Suppressor macrophage (primary cell): ENCODE measurements around the gene IFRD1.
"Not testable (repeated sequence)": the region's sequence is repeated elsewhere in the genome, so short reads cannot be mapped to it uniquely, and the experiment has no call there.

Source experiments
- DNase-seq, 4 experiments: peaks; one replicate each; pipeline ENCODE4 v3.0.0-alpha.2; 2020 to 2022

IFRD1 gene

DNA sequence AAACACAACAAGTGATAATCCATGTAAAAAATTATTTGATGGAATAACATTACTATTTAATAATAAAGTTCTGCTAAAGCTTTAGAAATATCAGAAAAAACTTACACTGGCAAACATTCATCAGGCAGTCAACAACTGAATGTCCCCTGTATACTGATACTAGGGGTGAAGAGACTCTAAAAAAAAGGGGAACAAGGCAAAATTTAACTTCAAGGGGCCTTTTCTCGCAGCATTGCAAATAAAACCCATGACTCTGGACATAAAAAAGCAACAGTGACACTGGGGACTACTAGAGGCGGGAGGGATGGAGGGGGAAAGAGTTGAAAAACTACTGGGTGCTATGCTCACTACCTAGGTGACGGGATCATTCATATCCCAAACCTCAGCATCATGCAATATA lies 5.8 kb upstream of the IFRD1 start:
- peak in 2 of 4 experiments; percentile 22 to 25 for DNase-seq

DNA sequence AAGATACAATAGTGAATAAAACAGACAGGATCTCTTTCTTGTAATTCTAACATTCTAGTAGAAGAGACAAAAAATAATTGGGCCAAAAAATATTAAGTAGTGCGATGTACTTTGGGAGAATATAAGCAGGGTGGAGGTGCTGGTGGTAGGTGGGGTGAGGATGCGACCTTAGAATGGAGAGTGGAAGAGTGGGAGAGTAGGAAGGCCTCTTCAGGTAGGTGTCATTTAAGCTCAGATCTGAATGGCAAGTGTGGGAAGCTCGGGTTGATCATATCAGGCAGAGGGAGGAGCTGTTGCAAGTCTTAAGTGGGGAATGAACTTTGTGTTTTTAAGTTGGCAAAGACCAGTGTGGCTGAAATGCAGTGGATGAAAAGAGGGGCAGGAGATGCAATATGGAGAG lies 3.8 kb upstream of the IFRD1 start:
- no peak for DNase-seq

DNA sequence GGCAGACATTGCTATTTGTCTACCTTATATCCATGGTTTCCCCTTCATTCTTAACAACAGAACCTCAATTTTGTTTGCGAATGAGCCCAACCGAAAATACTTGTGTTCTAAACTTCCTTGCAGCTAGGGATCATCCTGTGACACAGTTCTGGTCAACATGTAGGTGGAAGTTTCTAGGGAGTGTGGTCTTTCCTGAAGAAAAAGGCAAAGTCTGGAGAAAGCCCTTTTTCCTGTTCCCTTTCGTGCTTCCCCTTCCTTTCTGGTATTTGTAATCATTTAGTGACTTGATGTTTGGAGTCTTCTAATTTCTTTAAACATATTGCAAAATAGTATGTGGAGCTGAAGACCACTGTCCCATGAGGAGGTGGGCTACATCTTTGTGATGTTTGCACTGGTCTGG lies 2.9 kb upstream of the IFRD1 start:
- peak; percentile 30 to 59 (median 49) for DNase-seq

DNA sequence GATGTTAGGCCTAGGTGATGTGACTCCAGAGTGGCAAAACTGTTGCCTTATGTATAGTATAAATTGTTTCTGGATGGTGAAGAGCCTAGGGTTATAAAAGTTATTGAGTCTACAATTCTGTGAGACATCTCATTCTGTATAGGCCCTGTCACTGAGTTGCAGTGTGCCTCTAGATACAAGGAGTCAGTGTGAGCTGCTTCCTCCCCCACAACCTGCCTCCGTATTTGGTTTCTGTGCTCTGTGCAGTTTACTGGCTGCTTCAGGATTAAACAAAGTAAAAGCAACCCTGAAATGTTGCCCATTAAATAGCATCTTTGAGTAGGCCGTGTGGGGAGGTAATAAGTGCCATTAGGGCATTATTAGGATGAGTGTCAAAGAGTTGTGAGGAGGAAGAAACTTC lies 1.9 kb upstream of the IFRD1 start:
- DNase-seq, result no peak

DNA sequence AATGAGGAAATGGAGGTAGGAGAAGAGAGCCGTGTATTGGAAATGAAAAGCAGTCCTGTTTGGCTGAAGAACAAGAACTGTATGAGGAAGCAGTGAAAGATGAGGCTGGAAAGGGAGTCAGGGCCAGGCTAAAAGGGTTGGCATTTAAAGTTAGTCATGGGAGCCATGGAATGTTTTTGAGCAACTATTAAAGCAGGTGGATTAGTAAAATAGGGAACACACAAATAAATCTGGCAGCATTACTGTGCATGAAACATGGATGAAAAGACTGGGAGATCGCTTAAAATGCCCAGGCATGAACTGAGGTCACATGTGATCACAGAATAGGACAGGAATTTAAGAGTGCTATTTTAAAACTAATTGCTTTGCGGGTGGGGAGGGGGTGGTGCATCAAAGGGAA lies 1.4 kb upstream of the IFRD1 start:
- no peak for DNase-seq

DNA sequence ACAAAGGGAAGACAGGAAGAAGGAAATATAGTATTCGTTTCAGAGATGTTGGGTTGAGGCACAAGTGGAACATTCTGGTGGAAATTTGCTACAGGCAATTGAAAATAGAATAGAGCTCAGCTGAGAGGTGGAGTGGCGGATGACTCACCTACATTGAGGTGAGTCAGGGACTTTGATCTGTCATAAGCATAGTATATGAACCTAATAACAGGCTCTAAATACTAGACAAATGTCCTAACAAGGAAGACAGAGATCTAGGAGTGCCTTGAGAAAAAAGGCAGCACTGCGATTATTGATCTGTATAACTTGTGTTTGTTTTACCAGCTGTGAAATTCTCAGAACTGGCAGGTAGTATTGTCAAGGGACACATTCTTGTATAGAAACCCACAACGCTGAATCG lies 907 bp upstream of the IFRD1 start:
- DNase-seq, result peak in 1 of 4 experiments; percentile 25

DNA sequence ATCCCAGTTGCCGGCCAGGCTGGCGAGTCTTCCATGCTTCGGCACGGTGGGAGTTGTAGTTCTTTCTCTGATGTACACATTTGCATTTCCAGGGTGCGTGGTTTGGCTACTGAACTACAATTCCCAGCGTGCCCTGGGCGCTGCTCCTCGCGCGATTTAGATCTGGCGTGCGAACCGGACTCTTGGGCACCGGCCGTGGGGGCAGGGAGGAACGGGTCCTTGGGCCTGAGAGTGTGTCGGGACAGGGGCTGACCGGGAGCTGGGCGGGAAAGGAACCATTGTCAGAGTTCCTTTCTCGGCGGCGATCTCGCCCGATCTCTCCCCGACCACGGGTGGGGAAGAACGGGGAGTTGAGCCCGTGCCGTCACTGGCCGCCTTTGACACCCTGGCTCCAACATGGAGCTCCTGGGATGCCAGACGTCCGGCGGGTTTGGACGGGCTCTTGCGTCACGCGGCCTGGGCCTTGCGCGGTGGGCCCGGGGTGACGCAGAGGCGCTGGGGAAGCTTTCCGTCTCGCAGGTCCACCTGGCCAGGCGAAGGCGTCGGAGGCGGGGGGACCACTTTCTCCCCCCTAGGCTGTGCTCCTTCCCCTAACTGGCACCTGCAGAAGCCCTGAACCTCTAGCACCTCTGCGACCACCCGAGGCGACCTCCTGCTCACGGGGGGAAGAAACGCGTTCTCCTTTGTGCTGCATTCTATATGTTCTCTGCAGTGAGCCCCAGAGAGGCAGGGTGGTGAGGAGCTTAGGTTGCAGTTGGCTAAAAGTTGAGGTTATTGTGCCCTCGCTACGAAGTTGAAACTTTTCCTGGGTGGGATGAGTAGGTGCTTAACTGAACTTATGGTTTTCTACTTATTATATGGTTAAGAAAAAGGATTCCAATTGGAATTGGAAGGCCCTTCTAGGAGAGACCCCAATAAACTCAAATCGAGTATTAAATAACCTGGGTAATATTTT lies 824 bp downstream of the IFRD1 start:
- peak; percentile 95 to 97 (median 96) for DNase-seq

DNA sequence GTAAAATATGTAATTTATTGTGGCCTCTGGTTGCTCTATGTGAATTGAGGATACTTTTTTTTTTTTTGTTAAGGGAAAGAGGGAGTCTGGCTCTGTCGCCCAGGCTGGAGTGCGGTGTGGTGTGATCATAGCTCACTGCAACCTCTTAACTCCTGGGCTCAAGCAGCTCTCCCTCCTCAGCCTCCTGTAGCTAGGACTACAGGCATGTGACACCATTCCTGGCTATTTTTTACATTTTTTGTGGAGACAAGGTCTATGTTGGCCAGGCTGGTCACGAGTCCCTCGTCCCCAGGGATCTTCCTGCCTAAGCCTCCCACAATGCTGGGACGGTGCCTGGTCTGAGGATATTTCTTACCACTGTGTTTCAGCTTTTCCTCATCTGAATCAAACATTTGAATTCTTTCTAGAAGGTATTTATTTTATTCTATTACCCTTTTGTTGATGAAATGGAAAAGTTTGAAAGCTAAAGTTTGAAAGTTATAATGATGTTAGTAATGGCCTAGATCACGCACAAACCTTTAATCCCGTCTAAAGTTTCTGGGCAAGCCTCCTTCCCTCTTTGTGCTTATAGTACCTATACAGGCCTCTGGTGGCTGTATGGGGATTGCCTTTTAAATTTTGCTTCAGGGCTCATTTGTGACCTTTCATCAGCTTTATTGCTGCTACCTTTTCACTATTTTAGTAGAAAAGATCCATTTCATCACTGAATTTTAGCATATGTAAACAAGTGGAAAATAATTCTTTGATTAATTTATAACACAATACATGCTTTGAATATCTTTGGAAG lies 2.0 kb downstream of the IFRD1 start:
- DNase-seq, result peak in 3 of 4 experiments; percentile 24 to 38 (median 36)

DNA sequence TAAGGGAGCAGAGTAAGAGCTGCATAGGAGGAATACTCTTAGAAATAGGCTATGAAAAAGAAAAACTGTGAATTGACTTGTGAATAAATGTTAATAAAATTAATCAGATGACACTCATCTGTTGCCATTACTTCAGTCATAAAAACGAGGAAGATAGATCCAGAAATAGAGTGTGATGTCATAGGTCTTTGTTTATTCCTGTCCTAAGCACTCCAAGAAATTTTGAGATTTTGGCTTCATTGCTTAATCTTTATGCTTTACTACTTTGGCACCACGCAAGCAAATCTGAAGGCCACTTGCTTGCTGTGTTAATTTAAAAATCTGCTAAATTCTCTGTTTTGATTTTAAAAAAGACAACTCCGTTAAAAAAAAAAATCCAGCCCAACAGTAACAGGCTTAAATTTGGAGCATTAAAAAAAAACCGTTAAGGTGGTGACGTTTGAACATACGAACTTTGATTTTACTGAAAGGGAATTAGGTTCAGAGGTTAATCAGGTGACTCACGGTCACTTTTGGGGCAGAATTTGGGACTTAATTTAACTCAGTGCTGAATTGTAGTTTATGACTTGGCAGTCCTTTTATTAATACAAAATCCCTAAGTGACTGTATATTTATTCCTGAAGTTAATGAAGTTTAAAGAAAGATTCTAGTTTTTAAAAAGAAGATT lies 3.4 kb downstream of the IFRD1 start:
- peak in 3 of 4 experiments; percentile 12 to 77 (median 66) for DNase-seq

DNA sequence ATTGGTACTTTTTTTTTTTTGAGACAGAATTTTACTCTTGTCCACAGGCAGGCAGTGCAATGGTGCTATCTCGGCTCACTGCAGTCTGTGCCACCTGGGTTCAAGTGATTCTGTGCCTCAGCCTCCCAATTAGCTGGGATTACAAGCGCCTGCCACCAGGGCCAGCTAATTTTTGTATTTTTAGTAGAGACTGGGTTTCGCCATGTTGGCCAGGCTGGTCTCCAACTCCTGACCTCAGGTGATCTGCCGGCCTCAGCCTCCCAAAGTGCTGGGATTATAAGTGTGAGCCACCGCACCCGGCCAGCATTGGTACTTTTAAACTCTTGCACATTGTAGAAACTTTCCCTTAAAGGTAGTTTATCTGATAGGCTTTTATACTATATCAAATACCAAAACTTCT lies 3.9 kb downstream of the IFRD1 start:
- DNase-seq, result not testable (repeated sequence)

DNA sequence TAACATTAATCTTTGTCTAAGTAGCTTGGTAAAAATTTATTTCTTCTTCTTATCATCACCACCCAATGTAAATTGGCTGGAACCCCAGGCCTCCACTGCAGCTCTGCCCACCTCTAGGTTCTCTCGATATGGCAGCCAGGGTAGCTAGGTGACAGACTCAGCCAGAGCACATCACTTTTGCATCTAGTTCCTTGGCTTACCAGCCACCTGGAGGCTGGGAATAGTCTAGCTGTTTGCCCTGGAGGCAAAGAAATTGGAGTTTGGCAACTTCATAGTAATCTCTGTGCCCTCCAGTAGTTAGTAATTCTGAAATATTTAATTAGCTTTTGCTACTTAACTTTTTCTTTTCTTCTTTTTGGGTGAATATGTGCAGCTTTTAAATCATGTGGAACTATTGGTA lies 9.4 kb downstream of the IFRD1 start:
- no peak for DNase-seq

DNA sequence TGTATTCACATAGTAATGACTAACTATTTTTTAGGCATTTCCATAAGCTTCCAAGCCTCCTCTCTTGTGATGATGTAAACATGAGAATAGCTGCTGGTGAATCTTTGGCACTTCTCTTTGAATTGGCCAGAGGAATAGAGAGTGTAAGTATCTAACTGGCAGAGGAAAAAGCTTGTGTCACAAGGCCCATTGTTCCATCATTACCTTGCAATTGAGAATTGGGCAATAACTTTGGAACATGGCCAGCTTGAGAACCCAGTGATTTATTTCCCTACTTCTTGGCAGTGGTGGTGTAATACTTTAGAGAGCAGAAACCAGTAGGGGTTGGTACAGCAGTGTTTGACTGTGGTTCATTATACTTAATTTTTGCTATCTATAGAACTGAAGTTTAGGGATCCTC lies 12.0 kb downstream of the IFRD1 start:
- DNase-seq, result peak; percentile 76 to 90 (median 85)

DNA sequence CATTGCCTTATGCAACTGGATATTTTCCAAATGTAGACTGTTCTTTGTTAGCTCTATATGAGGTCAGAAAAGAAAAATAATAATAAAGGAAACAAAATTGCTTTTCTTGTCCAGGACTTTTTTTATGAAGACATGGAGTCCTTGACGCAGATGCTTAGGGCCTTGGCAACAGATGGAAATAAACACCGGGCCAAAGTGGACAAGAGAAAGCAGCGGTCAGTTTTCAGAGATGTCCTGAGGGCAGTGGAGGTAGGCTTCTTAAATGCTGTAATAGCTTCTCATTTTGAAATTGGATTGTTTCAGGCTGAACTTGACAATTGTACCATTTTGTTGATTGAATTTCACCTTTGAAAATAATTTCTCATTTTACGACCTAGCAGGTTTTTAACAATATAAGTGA lies 17.6 kb downstream of the IFRD1 start:
- no peak for DNase-seq

DNA sequence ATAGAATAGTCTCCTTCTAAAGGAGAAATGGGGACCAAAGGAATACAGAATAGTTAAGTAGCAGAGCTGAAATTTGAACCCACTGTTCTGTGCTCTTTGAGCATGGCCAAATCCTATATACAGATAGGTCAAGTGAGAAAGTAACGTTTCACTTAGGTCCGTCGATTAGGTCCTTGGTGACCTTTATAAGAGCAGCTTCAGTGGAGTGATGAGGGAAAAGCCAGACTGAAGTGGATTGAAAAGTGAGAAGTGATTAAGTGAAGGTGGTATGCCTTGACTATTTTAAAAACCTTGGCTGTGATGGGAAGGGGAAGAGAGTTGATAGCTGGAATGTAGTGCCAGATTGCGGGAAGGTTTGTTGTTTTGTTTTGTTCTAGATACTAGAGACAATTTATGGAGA lies 19.9 kb downstream of the IFRD1 start:
- no peak for DNase-seq

DNA sequence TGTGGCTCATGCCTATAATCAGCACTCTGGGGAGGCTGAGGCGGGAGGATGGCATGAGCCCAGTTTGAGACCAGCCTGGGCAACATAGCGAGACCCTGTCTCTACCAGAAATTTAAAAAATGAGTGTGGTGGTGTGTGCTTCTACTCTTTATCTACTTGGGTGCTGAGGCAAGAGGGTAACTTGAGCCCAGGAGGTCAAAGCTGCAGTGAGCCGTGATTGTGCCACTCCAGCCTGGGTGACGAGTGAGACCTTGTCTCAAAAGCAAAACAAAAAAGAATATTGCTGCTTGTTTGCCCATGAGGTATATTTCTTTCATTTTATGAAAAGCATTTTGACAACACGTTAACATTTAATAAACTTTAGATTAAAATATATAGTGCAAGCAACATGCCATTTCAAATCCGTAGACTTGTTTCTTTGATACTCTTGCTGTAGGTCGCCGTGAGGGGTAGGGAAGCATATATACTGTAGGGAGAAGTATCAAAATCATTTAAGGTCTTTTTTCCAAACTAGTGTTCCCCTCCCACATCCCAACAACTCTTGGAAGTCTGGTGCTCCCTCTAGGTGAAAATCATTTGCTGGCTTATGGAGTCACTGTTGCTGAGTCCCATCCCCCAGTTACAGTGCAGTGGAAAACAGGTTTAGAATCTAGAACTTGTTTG lies 26.3 kb downstream of the IFRD1 start:
- DNase-seq, result no peak

DNA sequence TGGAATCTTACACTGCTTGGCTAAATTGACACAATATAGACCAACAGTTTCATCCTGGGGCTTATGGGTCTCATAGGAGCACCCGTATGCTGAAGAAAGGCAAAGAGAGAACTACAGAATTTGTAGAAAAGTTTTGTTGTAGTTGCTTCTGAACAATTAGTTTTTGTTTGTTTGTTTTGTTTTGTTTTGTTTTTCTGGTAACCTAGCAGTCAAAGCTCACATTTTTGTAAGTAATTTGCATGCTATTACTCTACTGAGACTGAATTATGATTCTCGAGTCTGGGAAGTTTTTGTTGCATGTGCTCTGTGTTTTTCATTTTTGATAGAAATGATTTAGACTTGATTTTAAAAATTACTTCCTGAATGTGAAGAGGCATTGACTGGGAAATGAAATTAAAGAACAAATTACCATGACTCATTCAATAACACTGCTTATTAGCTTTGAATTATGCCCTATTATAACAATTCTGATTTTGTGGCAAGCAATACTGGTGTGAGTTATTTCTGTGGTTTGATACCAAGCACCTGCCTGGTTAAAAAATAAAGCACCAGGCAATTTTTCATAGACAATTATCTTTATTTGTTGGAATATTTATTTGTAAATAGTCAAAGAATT lies 31.0 kb downstream of the IFRD1 start:
- DNase-seq, result no peak

DNA sequence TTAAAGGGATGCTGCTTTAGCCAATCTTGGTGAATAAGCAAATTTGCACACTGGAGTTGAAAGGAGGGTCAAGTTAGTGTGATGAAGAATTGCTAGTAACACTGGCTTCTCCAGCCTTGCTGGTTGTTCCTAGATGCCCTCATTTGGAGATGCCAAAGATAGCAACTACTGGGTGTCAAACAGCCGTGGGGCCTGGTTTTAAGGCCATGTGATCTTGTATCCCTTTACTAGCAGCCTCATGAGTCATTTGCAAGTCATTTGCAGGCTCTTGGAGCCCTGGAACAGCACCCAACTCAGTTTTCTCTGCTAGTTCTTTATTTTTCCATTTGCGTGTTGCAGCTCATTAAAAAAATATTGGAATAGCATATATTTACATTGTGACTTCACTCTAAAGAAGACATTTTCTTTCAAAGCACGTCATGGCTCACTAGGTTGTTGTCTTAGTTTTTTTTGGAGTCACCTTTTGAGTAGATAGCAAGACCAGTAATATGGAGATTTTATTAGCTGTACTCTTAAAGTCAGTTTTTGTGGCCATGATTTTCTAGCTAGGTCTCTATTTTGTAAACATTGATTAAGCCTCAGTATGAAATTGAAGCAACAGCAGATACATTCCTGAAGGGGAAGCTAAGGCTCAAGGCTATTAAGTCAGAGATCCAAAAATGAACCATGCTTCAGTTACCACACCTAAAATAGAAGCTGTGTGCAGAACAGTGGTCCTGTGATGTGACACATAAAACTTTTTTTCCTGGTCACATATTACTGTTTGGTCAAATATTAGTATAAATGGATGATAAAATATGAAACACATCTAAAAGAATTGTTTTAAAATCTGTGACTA lies 31.8 kb downstream of the IFRD1 start:
- DNase-seq, result peak; percentile 77 to 88 (median 80)

DNA sequence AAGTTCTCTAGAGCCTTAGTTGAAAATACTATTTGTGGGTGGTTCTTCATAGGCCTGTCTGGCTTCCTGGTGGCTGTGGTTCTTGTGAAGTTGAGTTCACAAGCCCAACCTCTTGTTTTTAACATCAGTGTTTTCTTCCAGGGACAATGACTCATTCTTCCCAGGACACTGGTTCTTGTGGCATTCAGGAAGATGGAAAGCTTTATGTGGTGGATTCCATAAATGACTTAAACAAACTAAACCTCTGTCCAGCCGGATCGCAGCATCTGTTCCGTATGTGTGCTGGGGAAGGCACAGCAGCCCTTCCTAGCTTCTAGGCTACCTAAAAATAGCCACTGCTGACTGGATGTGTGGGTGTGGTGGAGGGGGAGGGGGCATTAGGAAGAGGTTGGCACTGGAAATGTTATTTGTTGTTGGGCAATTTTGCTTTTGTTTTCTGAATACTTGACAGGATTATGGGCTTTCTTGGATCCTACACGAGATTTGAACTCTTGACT lies 34.5 kb downstream of the IFRD1 start:
- DNase-seq, result peak; percentile 11 to 66 (median 60)

DNA sequence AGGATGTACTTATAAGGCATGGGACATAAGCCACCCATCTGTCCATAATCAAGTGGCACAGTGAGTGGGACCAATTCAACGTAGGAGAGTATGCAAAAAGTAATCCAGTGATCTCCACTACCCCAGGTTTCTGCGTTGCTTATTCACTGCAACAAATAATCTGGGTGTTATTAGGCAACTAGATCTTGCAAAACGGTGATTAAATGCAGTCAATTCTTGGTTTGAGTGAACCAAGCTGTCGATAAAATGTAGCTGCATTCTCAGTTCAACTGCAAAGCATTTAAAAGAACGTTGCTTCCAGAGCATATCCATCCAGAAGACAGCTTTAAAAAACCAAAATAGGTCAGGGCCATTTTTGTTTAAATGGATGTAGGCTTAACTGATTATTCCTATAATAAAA lies 35.5 kb downstream of the IFRD1 start:
- DNase-seq, result no peak

DNA sequence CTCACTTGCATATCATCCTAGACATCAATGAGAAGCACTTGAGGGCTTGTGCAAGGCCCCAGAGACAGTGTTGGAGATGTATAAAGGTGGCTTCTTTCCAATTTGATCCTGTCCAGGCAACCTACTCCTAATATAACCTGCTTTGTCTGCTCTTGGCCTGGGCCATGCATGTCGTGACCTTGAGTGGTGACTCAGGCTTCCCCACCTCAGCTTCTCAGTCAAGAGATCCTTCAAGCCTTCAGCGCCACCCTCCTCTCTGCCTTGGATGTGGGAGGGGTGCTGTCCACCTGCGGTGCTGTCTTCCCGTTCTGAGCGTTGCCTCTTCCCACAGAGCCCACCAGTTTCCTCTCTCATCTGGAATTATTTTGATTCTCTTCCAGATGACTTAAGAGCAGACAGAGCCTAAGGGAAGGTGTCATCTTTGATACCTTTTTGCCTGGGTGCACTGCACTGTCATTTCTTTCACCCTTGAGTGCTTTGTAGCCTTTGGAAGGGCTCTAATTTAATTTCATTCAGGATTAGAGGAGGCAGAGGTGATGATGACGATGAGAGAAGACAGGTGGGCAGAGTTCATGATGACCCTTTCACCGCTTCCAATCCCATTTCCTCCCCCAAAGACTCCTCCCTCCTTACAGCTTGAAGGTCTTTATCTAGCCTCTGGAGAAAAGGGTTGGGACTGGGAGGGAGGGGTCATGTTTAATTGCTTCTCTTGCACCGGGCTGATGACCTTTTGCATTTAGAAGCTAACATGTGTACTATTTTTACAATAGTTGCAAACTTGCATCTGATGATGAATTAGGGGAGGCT lies 37.4 kb downstream of the IFRD1 start:
- no peak for DNase-seq
